ENCODE measurements around the gene CDK6.

- TF ChIP-seq POLR2AphosphoS5 (IDR thresholded peaks at IDR 0.05) (no peak), POLR2A (IDR thresholded peaks at IDR 0.05) (no peak), EP300 (IDR thresholded peaks at IDR 0.05) (no peak), CTCF (IDR thresholded peaks at IDR 0.05) (no peak)
Measured at GRCh38 chr7:92582948-92583347, 253.4 kb downstream of the CDK6 start.

Data from gastroesophageal sphincter (tissue), 3 donors.